ENCODE data around the gene ACLY. TPM values are rescaled to one million over a fixed set of nuclear protein-coding genes. Genes with fewer than 3 reads are reported as not detected.

ACLY gene
- total and polyA plus RNA-seq, 2 of the 13 experiments (the other 11 are each of a cell fraction or from before 2014, with no cell fraction given) = 111 to 218 TPM

DNA sequence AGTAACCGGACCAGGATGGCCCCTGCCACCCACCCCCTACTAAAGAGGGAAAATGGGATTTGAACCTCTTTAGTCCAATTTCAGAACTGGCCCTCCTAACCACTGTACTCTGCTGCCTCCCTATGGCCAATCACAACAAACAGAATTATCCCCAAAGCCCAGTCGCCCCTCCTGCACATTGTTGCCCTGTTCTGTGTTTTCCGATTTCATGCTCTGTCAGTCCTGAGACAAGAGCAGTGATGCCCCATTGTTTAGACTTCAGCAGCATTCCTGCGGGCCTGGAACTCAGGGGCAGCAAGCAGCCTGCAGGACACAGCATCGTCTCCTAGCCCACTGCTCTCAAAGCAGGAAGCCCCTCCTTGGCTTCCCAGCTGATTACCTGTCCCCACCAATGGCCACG, 33.0 kb downstream of the ACLY start:
- no peaks in the 10 kb centered on the region for H3K79me2 ChIP-seq (ENCODE audit: insufficient read depth, low read length)
- DNase-seq (ENCODE audit: low spot score) (no peak), ATAC-seq (peak; percentile 39), FAIRE-seq (peak; percentile 36)
- POLR2A ChIA-PET = interaction anchor here (0.6 kb wide), 1 partner anchor 22 kb away, joined by 4 read pairs; no protein-coding TSS in a partner anchor
- intact Hi-C loops (cut with micrococcal nuclease; ENCODE audit: unreplicated experiment) = no loop called here
- peaks cover 10% of the 10 kb centered on the region; the same call in 1 of the 2 replicates for H3K4me1 ChIP-seq (ENCODE audit: insufficient read depth, low read length)
- H4K20me1 ChIP-seq (ENCODE audit: insufficient read depth, low read length) = no peaks in the 10 kb centered on the region
- H3K4me3 ChIP-seq (replicated peaks in 1 of 3; ENCODE audit: insufficient read depth in 1 of 3, low read depth in 2 of 3, low read length in 3 of 3) = no peak overlapping the region
- no peak overlapping the region for H3K9ac ChIP-seq (ENCODE audit: insufficient read depth, low read depth, low read length)
- no peaks in the 10 kb centered on the region for H3K9me3 ChIP-seq (ENCODE audit: low read length)
- no peak overlapping the region for H3K4me2 ChIP-seq (ENCODE audit: low read depth, low read length)
- H3K36me3 ChIP-seq (replicated peaks in 1 of 2; ENCODE audit: control insufficient read depth in 1 of 2, insufficient read depth in 2 of 2, low read length in 2 of 2) = peaks cover 35 to 87% of the 10 kb centered on the region in 2 experiments
- in situ Hi-C loops (cut with HindIII; ENCODE audit: extremely low pct_ligation_motif_present, low pct_unique_long_range_greater_than_20kb) = no loop called here
- H2AFZ ChIP-seq (ENCODE audit: low read length) = no peak overlapping the region
- H3K27me3 ChIP-seq (ENCODE audit: control insufficient read depth in 1 of 2, insufficient read depth in 2 of 2, low read length in 2 of 2) = no peaks in the 10 kb centered on the region
- WGBS (ENCODE audit: low lambda C conversion rate) = 97% methylated on average over 6 of the region's 6 CpGs
- CTCF ChIA-PET (ENCODE audit: low intra/inter-chr PET ratio, low total read pairs) = interaction anchor here (2.5 kb wide), 1 partner anchor 148 kb away, joined by 15 read pairs; no protein-coding TSS in a partner anchor
- no peak overlapping the region for H3K27ac ChIP-seq (ENCODE audit: extremely low read length, insufficient read depth, low read length)
- BruUV-seq (replicated peaks) = no TSS peak
- TF ChIP-seq HIVEP1 (CRISPR knock-in tag; IDR thresholded peaks at IDR 0.05) (0 out of 2 replicates have a peak, but pooled peaks have one; percentile 22), ZZZ3 (CRISPR knock-in tag; IDR thresholded peaks at IDR 0.05; ENCODE audit: borderline replicate concordance) (no peak), PRPF4 (IDR thresholded peaks at IDR 0.05; ENCODE audit: low read depth, low read length, poor library complexity, severe bottlenecking) (no peak), ZNF446 (CRISPR knock-in tag; IDR thresholded peaks at IDR 0.05) (no peak), LCORL (IDR thresholded peaks at IDR 0.05) (no peak), LCORL (CRISPR knock-in tag; IDR thresholded peaks at IDR 0.05) (no peak), ZSCAN30 (CRISPR knock-in tag; IDR thresholded peaks at IDR 0.05) (no peak), STAG1 (CRISPR knock-in tag; IDR thresholded peaks at IDR 0.05) (peak; percentile 68), NR3C1 (CRISPR knock-in tag; IDR thresholded peaks at IDR 0.05) (no peak), POLR2A (IDR thresholded peaks at IDR 0.05; ENCODE audit: insufficient read depth in 1 of 2, low read depth in 2 of 2, low read length in 2 of 2) (no peak), ZNF841 (CRISPR knock-in tag; IDR thresholded peaks at IDR 0.05; ENCODE audit: borderline replicate concordance) (no peak), MBNL3 (CRISPR knock-in tag; conservative IDR thresholded peaks at IDR 0.05) (no peak), ZMYM3 (CRISPR knock-in tag; IDR thresholded peaks at IDR 0.05) (no peak), HCFC1 (IDR thresholded peaks at IDR 0.05; ENCODE audit: low read depth, low read length) (no peak), RAD21 (CRISPR knock-in tag; IDR thresholded peaks at IDR 0.05) (0 out of 2 replicates have a peak, but pooled peaks have one; percentile 49), ZNF20 (CRISPR knock-in tag; IDR thresholded peaks at IDR 0.05) (no peak), RARG (CRISPR knock-in tag; IDR thresholded peaks at IDR 0.05; ENCODE audit: low read depth) (no peak), MED1 (CRISPR knock-in tag; IDR thresholded peaks at IDR 0.05) (no peak), SP5 (CRISPR knock-in tag; IDR thresholded peaks at IDR 0.05; ENCODE audit: borderline replicate concordance, low read depth) (no peak)
- TF ChIP-seq, protein P1, sequence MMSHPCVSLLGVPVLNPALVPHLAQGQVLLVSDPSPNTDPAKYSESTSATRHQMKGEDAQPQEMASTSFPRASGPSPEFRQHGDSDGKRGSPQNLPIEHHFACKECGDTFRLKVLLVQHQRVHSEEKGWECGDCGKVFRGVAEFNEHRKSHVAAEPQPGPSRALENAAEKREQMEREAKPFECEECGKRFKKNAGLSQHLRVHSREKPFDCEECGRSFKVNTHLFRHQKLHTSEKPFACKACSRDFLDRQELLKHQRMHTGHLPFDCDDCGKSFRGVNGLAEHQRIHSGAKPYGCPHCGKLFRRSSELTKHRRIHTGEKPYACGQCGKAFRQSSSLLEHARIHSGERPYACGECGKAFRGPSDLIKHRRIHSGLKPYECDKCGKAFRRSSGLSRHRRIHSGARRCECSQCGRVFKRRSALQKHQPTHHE (CRISPR knock-in tag; IDR thresholded peaks at IDR 0.05; ENCODE audit: borderline replicate concordance) = no peak
- TF ChIP-seq, protein P2, sequence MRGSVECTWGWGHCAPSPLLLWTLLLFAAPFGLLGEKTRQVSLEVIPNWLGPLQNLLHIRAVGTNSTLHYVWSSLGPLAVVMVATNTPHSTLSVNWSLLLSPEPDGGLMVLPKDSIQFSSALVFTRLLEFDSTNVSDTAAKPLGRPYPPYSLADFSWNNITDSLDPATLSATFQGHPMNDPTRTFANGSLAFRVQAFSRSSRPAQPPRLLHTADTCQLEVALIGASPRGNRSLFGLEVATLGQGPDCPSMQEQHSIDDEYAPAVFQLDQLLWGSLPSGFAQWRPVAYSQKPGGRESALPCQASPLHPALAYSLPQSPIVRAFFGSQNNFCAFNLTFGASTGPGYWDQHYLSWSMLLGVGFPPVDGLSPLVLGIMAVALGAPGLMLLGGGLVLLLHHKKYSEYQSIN (CRISPR knock-in tag; IDR thresholded peaks at IDR 0.05; ENCODE audit: borderline replicate concordance) = no peak
- TF ChIP-seq, protein P3, sequence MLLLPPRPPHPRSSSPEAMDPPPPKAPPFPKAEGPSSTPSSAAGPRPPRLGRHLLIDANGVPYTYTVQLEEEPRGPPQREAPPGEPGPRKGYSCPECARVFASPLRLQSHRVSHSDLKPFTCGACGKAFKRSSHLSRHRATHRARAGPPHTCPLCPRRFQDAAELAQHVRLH (CRISPR knock-in tag; IDR thresholded peaks at IDR 0.05; ENCODE audit: borderline replicate concordance, low read depth) = no peak
- TF ChIP-seq, protein P4, sequence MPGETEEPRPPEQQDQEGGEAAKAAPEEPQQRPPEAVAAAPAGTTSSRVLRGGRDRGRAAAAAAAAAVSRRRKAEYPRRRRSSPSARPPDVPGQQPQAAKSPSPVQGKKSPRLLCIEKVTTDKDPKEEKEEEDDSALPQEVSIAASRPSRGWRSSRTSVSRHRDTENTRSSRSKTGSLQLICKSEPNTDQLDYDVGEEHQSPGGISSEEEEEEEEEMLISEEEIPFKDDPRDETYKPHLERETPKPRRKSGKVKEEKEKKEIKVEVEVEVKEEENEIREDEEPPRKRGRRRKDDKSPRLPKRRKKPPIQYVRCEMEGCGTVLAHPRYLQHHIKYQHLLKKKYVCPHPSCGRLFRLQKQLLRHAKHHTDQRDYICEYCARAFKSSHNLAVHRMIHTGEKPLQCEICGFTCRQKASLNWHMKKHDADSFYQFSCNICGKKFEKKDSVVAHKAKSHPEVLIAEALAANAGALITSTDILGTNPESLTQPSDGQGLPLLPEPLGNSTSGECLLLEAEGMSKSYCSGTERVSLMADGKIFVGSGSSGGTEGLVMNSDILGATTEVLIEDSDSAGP (CRISPR knock-in tag; IDR thresholded peaks at IDR 0.05; ENCODE audit: borderline replicate concordance) = no peak

Measured in HepG2 (cell line).